ENCODE data around the gene COL28A1. TPM values are rescaled to one million over a fixed set of nuclear protein-coding genes. Genes with fewer than 3 reads are reported as not detected.
"Not testable (repeated sequence)": the region's sequence is repeated elsewhere in the genome, so short reads cannot be mapped to it uniquely, and the experiment has no call there.

Gene COL28A1
- total and polyA plus RNA-seq, 4 donors, result 1.3 to 10.2 (median 3.2) TPM

DNA sequence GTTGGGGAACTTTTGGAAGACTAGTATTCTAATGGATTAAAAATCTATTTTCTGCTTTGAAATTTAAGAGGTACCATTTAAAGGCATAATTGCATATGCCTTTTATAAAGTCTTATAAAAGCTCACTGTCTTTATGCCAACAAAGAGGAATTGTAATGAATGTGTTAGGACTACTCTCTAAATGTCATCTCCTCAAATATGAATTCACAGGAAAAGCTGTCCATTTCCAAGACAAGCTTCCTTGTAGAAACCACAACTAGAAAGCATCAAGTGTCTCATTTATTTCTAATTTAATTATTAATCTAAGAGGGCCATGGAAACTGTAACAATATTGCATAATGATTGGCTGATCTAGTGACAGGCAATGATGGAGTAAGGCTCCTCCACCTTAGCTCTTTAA, 130.2 kb downstream of the COL28A1 start:
- TF ChIP-seq, protein P1, sequence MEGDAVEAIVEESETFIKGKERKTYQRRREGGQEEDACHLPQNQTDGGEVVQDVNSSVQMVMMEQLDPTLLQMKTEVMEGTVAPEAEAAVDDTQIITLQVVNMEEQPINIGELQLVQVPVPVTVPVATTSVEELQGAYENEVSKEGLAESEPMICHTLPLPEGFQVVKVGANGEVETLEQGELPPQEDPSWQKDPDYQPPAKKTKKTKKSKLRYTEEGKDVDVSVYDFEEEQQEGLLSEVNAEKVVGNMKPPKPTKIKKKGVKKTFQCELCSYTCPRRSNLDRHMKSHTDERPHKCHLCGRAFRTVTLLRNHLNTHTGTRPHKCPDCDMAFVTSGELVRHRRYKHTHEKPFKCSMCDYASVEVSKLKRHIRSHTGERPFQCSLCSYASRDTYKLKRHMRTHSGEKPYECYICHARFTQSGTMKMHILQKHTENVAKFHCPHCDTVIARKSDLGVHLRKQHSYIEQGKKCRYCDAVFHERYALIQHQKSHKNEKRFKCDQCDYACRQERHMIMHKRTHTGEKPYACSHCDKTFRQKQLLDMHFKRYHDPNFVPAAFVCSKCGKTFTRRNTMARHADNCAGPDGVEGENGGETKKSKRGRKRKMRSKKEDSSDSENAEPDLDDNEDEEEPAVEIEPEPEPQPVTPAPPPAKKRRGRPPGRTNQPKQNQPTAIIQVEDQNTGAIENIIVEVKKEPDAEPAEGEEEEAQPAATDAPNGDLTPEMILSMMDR (IDR thresholded peaks at IDR 0.05; ENCODE audit: control extremely low read depth, extremely low read depth), result no peak
- H3K4me3 ChIP-seq, result no peak overlapping the region
- peaks cover 0 to 3% (median 2%) of the 10 kb centered on the region in 4 donors for H3K9me3 ChIP-seq (ENCODE audit: control insufficient read depth in 4 of 4, insufficient read depth in 3 of 4, low read length in 3 of 4)
- ATAC-seq (ENCODE audit: insufficient read depth, low FRiP score) (no peak), DNase-seq (no peak)
- H3K36me3 ChIP-seq (ENCODE audit: control insufficient read depth in 4 of 4, insufficient read depth in 4 of 4, low read length in 4 of 4), result no peaks in the 10 kb centered on the region
- no peak overlapping the region for H3K9ac ChIP-seq (ENCODE audit: insufficient read depth in 1 of 2, low read length in 2 of 2)
- H3K27ac ChIP-seq (ENCODE audit: low read depth in 1 of 2, low read length in 1 of 2), result no peak overlapping the region
- peaks cover 0 to 3% (median 0%) of the 10 kb centered on the region in 5 donors for H3K4me1 ChIP-seq (ENCODE audit: control insufficient read depth in 5 of 5, insufficient read depth in 5 of 5, low read length in 5 of 5)
- no peaks in the 10 kb centered on the region for H3K27me3 ChIP-seq (ENCODE audit: control insufficient read depth in 3 of 3, insufficient read depth in 3 of 3, low read length in 2 of 3)

DNA sequence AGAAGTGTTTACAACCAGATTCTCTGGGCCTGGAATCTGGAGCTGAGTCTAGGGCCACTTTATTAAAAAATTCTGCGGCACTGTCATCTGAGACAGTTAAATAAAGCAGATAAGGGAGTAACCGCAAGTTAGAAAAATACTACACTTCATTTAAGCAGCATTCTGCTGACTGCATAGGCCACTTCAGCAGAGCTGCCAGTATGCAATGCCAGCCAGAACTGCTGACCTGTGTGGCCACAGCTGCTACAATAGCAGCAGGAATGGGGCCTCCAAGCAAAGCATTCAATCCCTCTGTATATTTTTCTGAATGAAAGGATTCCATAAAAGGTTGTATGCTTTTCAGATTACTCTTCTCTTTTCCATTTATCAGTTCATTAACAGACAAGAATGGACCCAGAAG, 136.0 kb downstream of the COL28A1 start:
- no peak overlapping the region for H3K27ac ChIP-seq (ENCODE audit: low read depth in 1 of 2, low read length in 1 of 2)
- peak; percentile 43 to 66 (median 46) for DNase-seq
- no peaks in the 10 kb centered on the region for H3K27me3 ChIP-seq (ENCODE audit: control insufficient read depth in 3 of 3, insufficient read depth in 3 of 3, low read length in 2 of 3)
- no peak for ATAC-seq (ENCODE audit: insufficient read depth, low FRiP score)
- no peak overlapping the region for H3K4me3 ChIP-seq
- TF ChIP-seq, protein P1 (IDR thresholded peaks at IDR 0.05; ENCODE audit: control extremely low read depth, extremely low read depth), result no peak
- H3K9me3 ChIP-seq (ENCODE audit: control insufficient read depth in 4 of 4, insufficient read depth in 3 of 4, low read length in 3 of 4), result no peaks in the 10 kb centered on the region
- 68 to 91% methylated on average over 2 of the region's 2 CpGs for WGBS, 2 donors
- H3K4me1 ChIP-seq (ENCODE audit: control insufficient read depth in 5 of 5, insufficient read depth in 5 of 5, low read length in 5 of 5), result peaks cover 0 to 7% (median 0%) of the 10 kb centered on the region in 5 donors
- H3K36me3 ChIP-seq (ENCODE audit: control insufficient read depth in 4 of 4, insufficient read depth in 4 of 4, low read length in 4 of 4), result no peaks in the 10 kb centered on the region
- H3K9ac ChIP-seq (ENCODE audit: insufficient read depth in 1 of 2, low read length in 2 of 2), result no peak overlapping the region

DNA sequence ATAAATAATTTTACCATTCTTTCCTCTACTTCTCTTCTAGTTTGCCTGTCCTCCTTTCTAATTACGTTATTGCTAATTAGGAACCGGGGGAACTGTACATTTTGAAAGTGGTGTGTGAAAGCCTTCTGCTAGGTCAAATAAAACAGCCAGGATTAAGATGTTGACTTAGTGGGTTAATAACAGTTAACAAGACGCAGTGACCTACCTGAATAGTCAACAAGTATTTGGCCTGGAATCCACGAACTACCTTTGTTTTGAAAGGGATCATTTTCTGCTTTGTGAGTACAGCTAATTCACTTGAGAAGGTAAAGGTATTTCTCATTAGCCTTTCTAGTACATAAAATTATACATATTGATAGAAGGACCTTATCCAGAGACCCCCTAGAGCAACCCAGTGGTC, 139.9 kb downstream of the COL28A1 start:
- no peak overlapping the region for H3K4me3 ChIP-seq

DNA sequence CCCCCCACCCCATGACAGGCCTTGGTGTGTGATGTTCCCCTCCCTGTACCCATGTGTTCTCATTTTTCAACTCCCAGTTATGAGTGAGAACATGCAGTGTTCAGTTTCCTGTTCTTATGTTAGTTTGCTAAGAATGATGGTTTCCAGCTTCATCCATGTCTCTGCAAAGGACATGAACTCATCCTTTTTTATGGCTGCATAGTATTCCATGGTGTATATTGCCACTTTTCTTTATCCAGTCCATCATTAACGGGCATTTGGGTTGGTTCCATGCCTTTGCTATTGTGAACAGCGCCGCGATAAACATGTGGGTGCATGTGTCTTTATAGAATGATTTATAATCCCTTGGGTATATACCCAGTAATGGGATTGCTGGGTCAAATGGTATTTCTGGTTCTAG, 147.5 kb downstream of the COL28A1 start:
- H3K9ac ChIP-seq (ENCODE audit: insufficient read depth in 1 of 2, low read length in 2 of 2); H3K4me3 ChIP-seq; DNase-seq; H3K9me3 ChIP-seq (ENCODE audit: control insufficient read depth in 4 of 4, insufficient read depth in 3 of 4, low read length in 3 of 4); ATAC-seq (ENCODE audit: insufficient read depth, low FRiP score); H3K4me1 ChIP-seq (ENCODE audit: control insufficient read depth in 5 of 5, insufficient read depth in 5 of 5, low read length in 5 of 5); H3K36me3 ChIP-seq (ENCODE audit: control insufficient read depth in 4 of 4, insufficient read depth in 4 of 4, low read length in 4 of 4); H3K27me3 ChIP-seq (ENCODE audit: control insufficient read depth in 3 of 3, insufficient read depth in 3 of 3, low read length in 2 of 3); H3K27ac ChIP-seq (ENCODE audit: low read depth in 1 of 2, low read length in 1 of 2): not testable (repeated sequence)
- 96% methylated on average over 4 of the region's 4 CpGs for WGBS, 2 donors

More for the DNA sequence above, 139.9 kb downstream of the COL28A1 start:
- no peak overlapping the region for H3K9ac ChIP-seq (ENCODE audit: insufficient read depth in 1 of 2, low read length in 2 of 2)
- no peaks in the 10 kb centered on the region for H3K36me3 ChIP-seq (ENCODE audit: control insufficient read depth in 4 of 4, insufficient read depth in 4 of 4, low read length in 4 of 4)
- H3K27me3 ChIP-seq (ENCODE audit: control insufficient read depth in 3 of 3, insufficient read depth in 3 of 3, low read length in 2 of 3), result no peaks in the 10 kb centered on the region
- peaks cover 0 to 7% (median 0%) of the 10 kb centered on the region in 5 donors for H3K4me1 ChIP-seq (ENCODE audit: control insufficient read depth in 5 of 5, insufficient read depth in 5 of 5, low read length in 5 of 5)
- no peak for ATAC-seq (ENCODE audit: insufficient read depth, low FRiP score)
- no peaks in the 10 kb centered on the region for H3K9me3 ChIP-seq (ENCODE audit: control insufficient read depth in 4 of 4, insufficient read depth in 3 of 4, low read length in 3 of 4)
- no peak overlapping the region for H3K27ac ChIP-seq (ENCODE audit: low read depth in 1 of 2, low read length in 1 of 2)
- TF ChIP-seq, protein P1 (IDR thresholded peaks at IDR 0.05; ENCODE audit: control extremely low read depth, extremely low read depth), result no peak
- DNase-seq, result no peak
- 70 to 82% methylated on average over 4 of the region's 4 CpGs for WGBS, 2 donors
